Measurements from ENCODE around the gene NFIC.
A peak's percentile ranks its signal among the peaks of the same experiment; 100 is the strongest.

NFIC gene

DNA sequence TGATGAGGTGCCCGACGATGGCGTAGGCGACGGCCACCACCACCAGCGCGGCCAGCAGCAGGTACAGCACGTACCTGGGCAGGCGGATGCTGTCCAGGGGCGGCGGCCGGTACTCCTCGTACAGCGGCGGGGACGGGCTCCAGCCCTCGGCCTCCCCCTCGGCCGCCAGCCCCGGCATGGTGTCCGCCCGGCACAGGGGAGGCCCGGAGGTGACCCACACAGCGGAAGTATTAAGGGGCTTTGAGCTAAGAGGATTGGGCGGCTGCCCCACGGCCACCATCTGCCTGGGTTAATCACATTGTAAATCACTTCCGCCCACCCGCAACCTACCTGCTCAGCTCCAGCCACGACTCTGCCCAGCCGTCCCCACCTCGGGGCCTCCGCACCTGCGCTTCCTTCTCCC is 116.8 kb downstream of the NFIC start, which contains the start of gene SMIM44:
Gene SMIM44, minus strand, starts transcription at position 216 of the 403 bp plus-strand sequence. Its CDS starts 38 bp downstream, at position 178.
- DNase-seq = peak; percentile 95
- TF ChIP-seq, protein P1, sequence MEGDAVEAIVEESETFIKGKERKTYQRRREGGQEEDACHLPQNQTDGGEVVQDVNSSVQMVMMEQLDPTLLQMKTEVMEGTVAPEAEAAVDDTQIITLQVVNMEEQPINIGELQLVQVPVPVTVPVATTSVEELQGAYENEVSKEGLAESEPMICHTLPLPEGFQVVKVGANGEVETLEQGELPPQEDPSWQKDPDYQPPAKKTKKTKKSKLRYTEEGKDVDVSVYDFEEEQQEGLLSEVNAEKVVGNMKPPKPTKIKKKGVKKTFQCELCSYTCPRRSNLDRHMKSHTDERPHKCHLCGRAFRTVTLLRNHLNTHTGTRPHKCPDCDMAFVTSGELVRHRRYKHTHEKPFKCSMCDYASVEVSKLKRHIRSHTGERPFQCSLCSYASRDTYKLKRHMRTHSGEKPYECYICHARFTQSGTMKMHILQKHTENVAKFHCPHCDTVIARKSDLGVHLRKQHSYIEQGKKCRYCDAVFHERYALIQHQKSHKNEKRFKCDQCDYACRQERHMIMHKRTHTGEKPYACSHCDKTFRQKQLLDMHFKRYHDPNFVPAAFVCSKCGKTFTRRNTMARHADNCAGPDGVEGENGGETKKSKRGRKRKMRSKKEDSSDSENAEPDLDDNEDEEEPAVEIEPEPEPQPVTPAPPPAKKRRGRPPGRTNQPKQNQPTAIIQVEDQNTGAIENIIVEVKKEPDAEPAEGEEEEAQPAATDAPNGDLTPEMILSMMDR (IDR thresholded peaks at IDR 0.05; ENCODE audit: low read depth, low read length) = no peak
- Histone ChIP-seq H3K9me3 (ENCODE audit: severe bottlenecking) (no peaks in the 10 kb centered on the region), H3K4me3 (ENCODE audit: low read depth, low read length) (peak within 1 kb of the TSS; percentile 39), H3K36me3 (no peaks in the 10 kb centered on the region), H3K27me3 (ENCODE audit: insufficient read depth, low read depth, severe bottlenecking) (peaks cover 32% of the 10 kb centered on the region), H3K27ac (no peak within 1 kb of the TSS; the same call in 1 of the 2 replicates)

DNA sequence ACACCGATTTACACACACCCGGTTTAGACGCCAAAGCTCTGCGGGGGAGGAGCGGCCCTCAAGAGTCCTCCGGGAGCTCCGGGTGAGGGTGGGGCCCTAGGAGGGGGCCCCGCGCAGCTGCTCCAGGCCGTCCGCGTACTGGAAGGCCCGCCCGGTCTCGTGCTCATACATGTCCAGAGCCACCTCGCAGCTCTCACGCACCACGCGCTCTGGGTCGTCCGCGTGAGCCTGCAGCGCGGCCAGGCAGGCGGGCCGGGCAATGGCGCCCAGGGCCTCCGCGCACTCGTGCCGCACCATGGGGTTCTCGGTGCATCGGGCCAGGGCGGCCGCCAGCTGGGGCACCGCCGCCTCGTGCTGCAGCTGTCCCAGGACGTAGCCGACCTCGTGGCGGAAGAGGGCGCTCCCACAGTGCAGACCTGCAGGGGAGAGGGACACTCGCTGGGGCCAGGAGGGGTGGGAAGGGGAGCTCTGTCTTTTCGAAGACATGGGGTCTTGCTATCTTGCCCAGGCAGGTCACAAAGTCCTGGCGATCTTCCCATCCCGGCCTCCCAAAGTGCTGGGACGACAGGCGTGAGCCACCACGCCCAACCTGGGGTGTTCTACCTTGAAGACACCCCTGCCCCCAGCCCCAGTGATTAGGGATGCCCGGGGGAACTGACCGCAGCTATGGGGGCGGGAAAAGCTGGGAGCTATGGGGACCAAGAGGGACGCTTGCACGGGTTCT is 125.2 kb downstream of the NFIC start:
- no peak for DNase-seq
- Histone ChIP-seq H3K27ac (no peak overlapping the region), H3K4me3 (ENCODE audit: low read depth, low read length) (no peak overlapping the region), H3K27me3 (ENCODE audit: insufficient read depth, low read depth, severe bottlenecking) (no peaks in the 10 kb centered on the region), H3K9me3 (ENCODE audit: severe bottlenecking) (no peaks in the 10 kb centered on the region), H3K36me3 (peaks cover 38% of the 10 kb centered on the region)
- TF ChIP-seq, protein P1 (IDR thresholded peaks at IDR 0.05; ENCODE audit: low read depth, low read length) = no peak

DNA sequence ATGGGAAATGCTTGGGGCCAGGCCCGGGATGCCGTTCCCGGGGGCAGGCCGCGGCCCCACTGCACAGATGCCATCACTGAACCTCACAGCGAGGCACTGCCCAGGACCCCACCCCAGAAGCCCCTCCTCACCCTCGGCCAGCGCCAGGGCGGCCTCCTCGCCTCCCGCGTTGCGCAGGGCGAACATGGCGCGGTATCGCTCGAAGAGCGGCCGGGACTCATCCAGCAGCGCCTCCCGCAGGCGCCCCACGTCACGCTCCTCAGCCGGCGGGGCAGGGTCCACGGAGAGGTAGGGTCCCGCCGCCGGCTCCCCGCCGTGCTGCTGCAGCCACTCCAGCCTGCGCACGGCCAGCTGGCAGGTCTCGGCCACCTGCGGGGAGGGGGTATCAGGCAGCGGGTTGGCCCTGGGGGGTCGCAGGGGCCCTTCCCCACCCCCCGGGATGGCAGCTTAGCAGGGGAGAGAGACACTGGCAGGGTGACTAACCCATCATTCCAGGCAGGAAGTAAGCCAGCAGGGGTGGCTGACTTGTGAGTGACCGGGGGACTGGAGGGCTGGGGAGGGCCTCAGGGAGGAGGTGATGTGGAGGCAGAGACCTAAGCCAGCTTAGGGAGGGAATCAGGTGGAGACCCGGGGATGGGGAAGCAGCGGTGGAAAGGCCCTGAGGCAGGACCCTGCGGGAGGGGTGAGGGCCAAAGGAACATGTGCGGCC is 125.9 kb downstream of the NFIC start:
- H3K27me3 ChIP-seq (ENCODE audit: insufficient read depth, low read depth, severe bottlenecking) = no peaks in the 10 kb centered on the region
- no peak overlapping the region for H3K4me3 ChIP-seq (ENCODE audit: low read depth, low read length)
- TF ChIP-seq, protein P1 (IDR thresholded peaks at IDR 0.05; ENCODE audit: low read depth, low read length) = no peak
- no peaks in the 10 kb centered on the region for H3K9me3 ChIP-seq (ENCODE audit: severe bottlenecking)
- no peak for DNase-seq
- H3K36me3 ChIP-seq = peaks cover 38% of the 10 kb centered on the region
- no peak overlapping the region for H3K27ac ChIP-seq

DNA sequence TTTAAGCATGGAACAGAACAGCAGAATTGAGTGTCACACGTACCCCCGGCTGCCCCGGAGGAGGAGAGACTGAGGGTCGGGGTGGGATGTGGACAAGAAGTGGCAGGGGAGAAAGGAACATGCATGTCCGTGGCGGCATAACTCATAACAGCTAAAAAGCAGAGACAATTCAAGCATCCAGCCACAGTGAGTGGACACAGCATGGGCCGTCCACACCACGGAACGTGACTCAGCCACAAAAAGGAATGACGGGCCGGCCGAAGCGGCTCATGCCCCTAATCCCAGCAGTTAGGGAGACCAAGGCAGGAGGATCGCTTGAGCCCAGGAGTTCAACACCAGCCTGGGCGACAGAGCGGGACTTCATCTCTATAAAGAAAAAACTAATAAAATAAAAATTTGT is 126.5 kb downstream of the NFIC start:
- no peak overlapping the region for H3K27ac ChIP-seq
- H3K4me3 ChIP-seq (ENCODE audit: low read depth, low read length) = no peak overlapping the region
- H3K27me3 ChIP-seq (ENCODE audit: insufficient read depth, low read depth, severe bottlenecking) = no peaks in the 10 kb centered on the region
- H3K36me3 ChIP-seq = peaks cover 38% of the 10 kb centered on the region
- TF ChIP-seq, protein P1 (IDR thresholded peaks at IDR 0.05; ENCODE audit: low read depth, low read length) = no peak
- no peaks in the 10 kb centered on the region for H3K9me3 ChIP-seq (ENCODE audit: severe bottlenecking)
- no peak for DNase-seq

DNA sequence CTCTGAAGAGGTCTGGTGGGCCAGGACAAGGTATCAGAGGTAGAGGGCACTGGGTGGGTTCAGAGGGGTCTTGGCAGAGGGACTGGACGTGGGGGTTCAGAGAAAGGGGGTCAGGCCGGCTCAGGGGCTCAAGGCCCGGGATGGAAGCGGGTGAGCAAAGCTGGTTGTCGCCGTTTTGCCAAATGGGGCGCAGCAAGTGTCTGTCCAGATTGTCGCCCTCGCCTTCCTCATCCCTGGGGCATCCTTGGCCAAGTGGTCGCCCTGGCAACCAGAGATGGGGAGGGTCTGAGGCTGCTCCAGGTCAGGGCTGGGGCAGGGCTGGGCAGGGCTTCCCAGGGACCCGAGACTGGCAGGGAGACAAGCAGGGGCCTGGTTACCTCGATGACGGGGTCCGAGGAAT is 127.3 kb downstream of the NFIC start:
- H3K9me3 ChIP-seq (ENCODE audit: severe bottlenecking) = no peaks in the 10 kb centered on the region
- no peak overlapping the region for H3K4me3 ChIP-seq (ENCODE audit: low read depth, low read length)
- no peak overlapping the region for H3K27ac ChIP-seq
- TF ChIP-seq, protein P1 (IDR thresholded peaks at IDR 0.05; ENCODE audit: low read depth, low read length) = no peak
- H3K27me3 ChIP-seq (ENCODE audit: insufficient read depth, low read depth, severe bottlenecking) = no peaks in the 10 kb centered on the region
- peaks cover 38% of the 10 kb centered on the region for H3K36me3 ChIP-seq
- DNase-seq = no peak

Measured in WERI-Rb-1 (cell line).